ENCODE results near the gene POU5F1. TPM values are rescaled to one million over a fixed set of nuclear protein-coding genes. Genes with fewer than 3 reads are reported as not detected.

POU5F1 gene
- polyA plus RNA-seq, 1 of the 3 experiments (the other 2 are of a cell fraction): not detected

- CTCF ChIA-PET: interaction anchor here (0.6 to 4.3 kb wide), 5 partner anchors 8 to 222 kb away, joined by 3 to 23 read pairs (median 4); no protein-coding TSS in a partner anchor
- 91% methylated on average over 8 of the region's 10 CpGs for WGBS (ENCODE audit: low lambda C conversion rate)
- no peak for TF ChIP-seq ELF1 (IDR thresholded peaks at IDR 0.05)
- no peak for TF ChIP-seq GABPA (IDR thresholded peaks at IDR 0.05; ENCODE audit: low read depth)
- no peak for TF ChIP-seq NFIC (IDR thresholded peaks at IDR 0.05; ENCODE audit: borderline replicate concordance)
- no peak for TF ChIP-seq GATA2 (CRISPR knock-in tag; IDR thresholded peaks at IDR 0.05)
- no peak for TF ChIP-seq REST (IDR thresholded peaks at IDR 0.05; ENCODE audit: low read depth, low read length)
- TF ChIP-seq POLR2AphosphoS5 (IDR thresholded peaks at IDR 0.05; ENCODE audit: low read depth, low read length): no peak
Measured at GRCh38 chr6:31145386-31145785, 25.1 kb downstream of the POU5F1 start.

GRCh38 chr6:31144970-31145340 lies 25.5 kb downstream of the POU5F1 start:
- Histone ChIP-seq H3K9ac (no peak overlapping the region), H3K9me3 (no peaks in the 10 kb centered on the region), H3K36me3 (replicated peaks in 1 of 2; ENCODE audit: control insufficient read depth in 1 of 2, insufficient read depth in 2 of 2, low read length in 1 of 2) (peaks cover 0 to 2% of the 10 kb centered on the region in 2 experiments), H3K4me2 (no peak overlapping the region), H2AFZ (ENCODE audit: low read depth) (no peak overlapping the region), H3F3A (replicated peaks; ENCODE audit: insufficient read depth) (peaks cover 9% of the 10 kb centered on the region), H3K4me1 (ENCODE audit: control insufficient read depth in 1 of 2, insufficient read depth in 2 of 2, low read depth in 1 of 2, low read length in 1 of 2) (peaks cover 0 to 11% of the 10 kb centered on the region in 2 experiments; a peak in 1 of 4 replicates), H3K79me2 (ENCODE audit: insufficient read depth) (no peaks in the 10 kb centered on the region), H3K9me2 (no peaks in the 10 kb centered on the region), H3K27me3 (ENCODE audit: insufficient read depth) (no peaks in the 10 kb centered on the region), H4K20me1 (ENCODE audit: insufficient read depth) (no peaks in the 10 kb centered on the region), H3K4me3 (ENCODE audit: low read depth in 2 of 2, low read length in 1 of 2) (no peak overlapping the region), H3K27ac (ENCODE audit: low read depth in 2 of 2, low read length in 1 of 2) (no peak overlapping the region)
- 82% methylated on average over 11 of the region's 11 CpGs for WGBS (ENCODE audit: low lambda C conversion rate)
- ChIA-PET CTCF (interaction anchor here (0.6 to 4.3 kb wide), 4 partner anchors 42 to 222 kb away, joined by 3 to 23 read pairs (median 8); no protein-coding TSS in a partner anchor), POLR2A (no interaction called here)
- DNase-seq: no peak
- TF ChIP-seq SMC3 (IDR thresholded peaks at IDR 0.05; ENCODE audit: low read depth, low read length): no peak
- no peak for TF ChIP-seq USF1 (IDR thresholded peaks at IDR 0.05; ENCODE audit: borderline replicate concordance, low read depth)
- TF ChIP-seq EP300 (IDR thresholded peaks at IDR 0.05; ENCODE audit: borderline replicate concordance in 1 of 2, low read depth in 1 of 2, low read length in 1 of 2): no peak
- TF ChIP-seq EZH2phosphoT487 (IDR thresholded peaks at IDR 0.05; ENCODE audit: borderline replicate concordance, low read depth): no peak
- TF ChIP-seq MAX (IDR thresholded peaks at IDR 0.05; ENCODE audit: low read depth): no peak
- TF ChIP-seq TCF12 (IDR thresholded peaks at IDR 0.05): no peak
- TF ChIP-seq CHD2 (IDR thresholded peaks at IDR 0.05; ENCODE audit: low read length, partially characterized antibody): no peak
- no peak for TF ChIP-seq ZBTB33 (IDR thresholded peaks at IDR 0.05; ENCODE audit: borderline replicate concordance, low read depth)
- no peak for TF ChIP-seq TEAD4 (IDR thresholded peaks at IDR 0.05; ENCODE audit: borderline replicate concordance, insufficient read depth)
- TF ChIP-seq IRF3 (IDR thresholded peaks at IDR 0.05; ENCODE audit: low read depth, low read length): no peak
- TF ChIP-seq ELF1 (IDR thresholded peaks at IDR 0.05): no peak
- no peak for TF ChIP-seq USF2 (IDR thresholded peaks at IDR 0.05; ENCODE audit: borderline replicate concordance, low read depth, low read length)
- no peak for TF ChIP-seq MXI1 (IDR thresholded peaks at IDR 0.05; ENCODE audit: low read depth, low read length)
- no peak for TF ChIP-seq FOXJ3 (CRISPR knock-in tag; IDR thresholded peaks at IDR 0.05)

More at GRCh38 chr6:31145386-31145785, 25.1 kb downstream of the POU5F1 start:
- H3K4me1 ChIP-seq (ENCODE audit: control insufficient read depth in 1 of 2, insufficient read depth in 2 of 2, low read depth in 1 of 2, low read length in 1 of 2): peaks cover 0 to 11% of the 10 kb centered on the region in 2 experiments; a peak in 1 of 4 replicates
- DNase-seq: no peak
- H3K4me3 ChIP-seq (ENCODE audit: low read depth in 2 of 2, low read length in 1 of 2): no peak overlapping the region
- H3F3A ChIP-seq (replicated peaks; ENCODE audit: insufficient read depth): peaks cover 9% of the 10 kb centered on the region
- H3K27me3 ChIP-seq (ENCODE audit: insufficient read depth): no peaks in the 10 kb centered on the region
- H4K20me1 ChIP-seq (ENCODE audit: insufficient read depth): no peaks in the 10 kb centered on the region
- H3K9ac ChIP-seq: no peak overlapping the region
- H3K9me2 ChIP-seq: no peaks in the 10 kb centered on the region
- H3K79me2 ChIP-seq (ENCODE audit: insufficient read depth): no peaks in the 10 kb centered on the region
- no peak overlapping the region for H2AFZ ChIP-seq (ENCODE audit: low read depth)
- H3K36me3 ChIP-seq (replicated peaks in 1 of 2; ENCODE audit: control insufficient read depth in 1 of 2, insufficient read depth in 2 of 2, low read length in 1 of 2): peaks cover 0 to 2% of the 10 kb centered on the region in 2 experiments
- no peak overlapping the region for H3K27ac ChIP-seq (ENCODE audit: low read depth in 2 of 2, low read length in 1 of 2)
- no peak overlapping the region for H3K4me2 ChIP-seq
- no peaks in the 10 kb centered on the region for H3K9me3 ChIP-seq
- POLR2A ChIA-PET: no interaction called here
